Measurements from ENCODE around the gene KRT32. TPM values are rescaled to one million over a fixed set of nuclear protein-coding genes. Genes with fewer than 3 reads are reported as not detected.

Gene KRT32
- total RNA-seq, 1 experiment from 2014 or later: 0.72 TPM

DNA sequence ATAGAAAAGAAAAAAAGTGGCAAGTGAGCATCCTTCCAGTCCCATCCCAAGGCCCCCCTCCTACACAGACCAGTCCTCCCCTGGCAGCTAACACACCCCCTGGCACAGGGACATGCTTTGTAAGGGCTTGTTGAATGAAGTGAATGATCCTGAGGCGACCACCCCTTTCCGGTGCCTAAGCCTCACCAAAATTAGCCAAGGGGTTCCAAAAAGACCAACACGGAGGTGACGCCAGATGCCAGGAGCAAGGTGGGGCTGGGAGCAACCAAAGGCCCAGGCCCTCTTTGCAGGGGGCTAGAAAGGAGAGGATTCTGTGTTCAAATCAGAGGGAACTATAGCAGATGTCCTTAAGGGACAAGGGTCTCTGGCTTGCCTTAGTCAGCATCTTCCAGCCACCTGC lies 8.2 kb upstream of the KRT32 start:
- ATAC-seq (no peak), DNase-seq (ENCODE audit: low read depth, low spot score) (no peak)
- no peak overlapping the region for H3K27ac ChIP-seq (ENCODE audit: low read length)
- no peaks in the 10 kb centered on the region; the same call in 1 of the 2 replicates for H3K9me3 ChIP-seq (ENCODE audit: control insufficient read depth, insufficient read depth, low read depth, low read length)
- intact Hi-C loops (cut with micrococcal nuclease; ENCODE audit: unreplicated experiment) (no loop called here), in situ Hi-C loops (cut with HindIII; ENCODE audit: low pct_unique_long_range_greater_than_20kb, low sequenced_read_pairs) (no loop called here)
- no TSS peak for BruUV-seq (replicated peaks)
- CTCF ChIA-PET: interaction anchor here (0.8 kb wide), 1 partner anchor 73 kb away, joined by 3 read pairs; no protein-coding TSS in a partner anchor
- H3K4me1 ChIP-seq (ENCODE audit: control insufficient read depth, insufficient read depth, low read length): no peaks in the 10 kb centered on the region
- TF ChIP-seq SIN3A (IDR thresholded peaks at IDR 0.05; ENCODE audit: borderline replicate concordance, insufficient read depth, low read depth, low read length): no peak
- POLR2A ChIA-PET: no interaction called here
- no peaks in the 10 kb centered on the region for H3K36me3 ChIP-seq (ENCODE audit: control insufficient read depth, insufficient read depth, low read length)
- no peak overlapping the region for H3K4me3 ChIP-seq (ENCODE audit: low read depth in 2 of 2, low read length in 2 of 2)
- H3K27me3 ChIP-seq (ENCODE audit: control insufficient read depth, insufficient read depth, low read length): no peaks in the 10 kb centered on the region

- no peaks in the 10 kb centered on the region for H3K27me3 ChIP-seq (ENCODE audit: control insufficient read depth, insufficient read depth, low read length)
- no peaks in the 10 kb centered on the region for H3K4me1 ChIP-seq (ENCODE audit: control insufficient read depth, insufficient read depth, low read length)
- TF ChIP-seq REST (IDR thresholded peaks at IDR 0.05; ENCODE audit: insufficient read depth in 1 of 2, low read depth in 2 of 2, low read length in 1 of 2) (no peak), POLR2AphosphoS5 (IDR thresholded peaks at IDR 0.05; ENCODE audit: low read depth, low read length) (no peak), TCF7L2 (IDR thresholded peaks at IDR 0.05; ENCODE audit: low read depth, low read length) (no peak), SIN3A (IDR thresholded peaks at IDR 0.05; ENCODE audit: borderline replicate concordance, insufficient read depth, low read depth, low read length) (no peak)
- TF ChIP-seq, protein P1, sequence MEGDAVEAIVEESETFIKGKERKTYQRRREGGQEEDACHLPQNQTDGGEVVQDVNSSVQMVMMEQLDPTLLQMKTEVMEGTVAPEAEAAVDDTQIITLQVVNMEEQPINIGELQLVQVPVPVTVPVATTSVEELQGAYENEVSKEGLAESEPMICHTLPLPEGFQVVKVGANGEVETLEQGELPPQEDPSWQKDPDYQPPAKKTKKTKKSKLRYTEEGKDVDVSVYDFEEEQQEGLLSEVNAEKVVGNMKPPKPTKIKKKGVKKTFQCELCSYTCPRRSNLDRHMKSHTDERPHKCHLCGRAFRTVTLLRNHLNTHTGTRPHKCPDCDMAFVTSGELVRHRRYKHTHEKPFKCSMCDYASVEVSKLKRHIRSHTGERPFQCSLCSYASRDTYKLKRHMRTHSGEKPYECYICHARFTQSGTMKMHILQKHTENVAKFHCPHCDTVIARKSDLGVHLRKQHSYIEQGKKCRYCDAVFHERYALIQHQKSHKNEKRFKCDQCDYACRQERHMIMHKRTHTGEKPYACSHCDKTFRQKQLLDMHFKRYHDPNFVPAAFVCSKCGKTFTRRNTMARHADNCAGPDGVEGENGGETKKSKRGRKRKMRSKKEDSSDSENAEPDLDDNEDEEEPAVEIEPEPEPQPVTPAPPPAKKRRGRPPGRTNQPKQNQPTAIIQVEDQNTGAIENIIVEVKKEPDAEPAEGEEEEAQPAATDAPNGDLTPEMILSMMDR (IDR thresholded peaks at IDR 0.05): no peak
- ATAC-seq: no peak
- POLR2A ChIA-PET: no interaction called here
- intact Hi-C loops (cut with micrococcal nuclease; ENCODE audit: unreplicated experiment): no loop called here
- no TSS peak for BruUV-seq (replicated peaks)
- H3K4me3 ChIP-seq (ENCODE audit: low read depth in 2 of 2, low read length in 2 of 2): no peak overlapping the region
- no peak for DNase-seq (ENCODE audit: low read depth, low spot score)
- no peak overlapping the region for H3K27ac ChIP-seq (ENCODE audit: low read length)
- in situ Hi-C loops (cut with HindIII; ENCODE audit: low pct_unique_long_range_greater_than_20kb, low sequenced_read_pairs): no loop called here
- H3K36me3 ChIP-seq (ENCODE audit: control insufficient read depth, insufficient read depth, low read length): no peaks in the 10 kb centered on the region
- CTCF ChIA-PET: interaction anchor here (0.8 kb wide), 1 partner anchor 74 kb away, joined by 3 read pairs; no protein-coding TSS in a partner anchor
- no peaks in the 10 kb centered on the region; the same call in 1 of the 2 replicates for H3K9me3 ChIP-seq (ENCODE audit: control insufficient read depth, insufficient read depth, low read depth, low read length)
Observed at GRCh38 chr17:41474863-41475262, 7.7 kb upstream of the KRT32 start.

DNA sequence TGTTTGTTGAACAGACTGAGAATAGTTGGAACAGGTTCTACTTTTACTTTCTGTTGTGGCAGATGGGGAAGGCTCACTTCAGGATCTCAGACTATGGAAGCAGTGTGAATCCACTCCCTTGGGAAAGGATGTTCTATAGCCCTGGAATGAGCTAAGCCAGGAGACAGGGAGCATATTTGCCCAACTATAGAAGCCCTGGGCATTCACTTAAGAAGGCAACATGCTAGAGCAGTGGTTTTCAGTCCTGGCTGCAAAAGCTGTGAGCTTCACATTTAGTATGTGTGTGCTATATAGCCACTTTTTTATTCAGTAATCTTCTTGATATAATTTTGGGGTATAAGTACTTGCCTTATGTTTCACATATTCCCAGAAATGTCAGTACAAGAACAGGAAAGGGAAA lies 1.2 kb upstream of the KRT32 start:
- CTCF ChIA-PET: no interaction called here
- ATAC-seq: no peak
- DNase-seq (ENCODE audit: low read depth, low spot score): no peak
- POLR2A ChIA-PET: no interaction called here
- BruUV-seq (replicated peaks): no TSS peak
- Histone ChIP-seq H3K9me3 (ENCODE audit: control insufficient read depth, insufficient read depth, low read depth, low read length) (peaks cover 8% of the 10 kb centered on the region; the same call in 1 of the 2 replicates), H3K4me1 (ENCODE audit: control insufficient read depth, insufficient read depth, low read length) (peaks cover 17% of the 10 kb centered on the region), H3K36me3 (ENCODE audit: control insufficient read depth, insufficient read depth, low read length) (no peaks in the 10 kb centered on the region), H3K27me3 (ENCODE audit: control insufficient read depth, insufficient read depth, low read length) (no peaks in the 10 kb centered on the region), H3K4me3 (ENCODE audit: low read depth in 2 of 2, low read length in 2 of 2) (no peak overlapping the region), H3K27ac (ENCODE audit: low read length) (no peak overlapping the region)
- in situ Hi-C loops (cut with HindIII; ENCODE audit: low pct_unique_long_range_greater_than_20kb, low sequenced_read_pairs): no loop called here
- intact Hi-C loops (cut with micrococcal nuclease; ENCODE audit: unreplicated experiment): no loop called here
- no peak for TF ChIP-seq SIN3A (IDR thresholded peaks at IDR 0.05; ENCODE audit: borderline replicate concordance, insufficient read depth, low read depth, low read length)
- TF ChIP-seq POLR2AphosphoS5 (IDR thresholded peaks at IDR 0.05; ENCODE audit: low read depth, low read length): no peak
- TF ChIP-seq, protein P1 (IDR thresholded peaks at IDR 0.05): no peak
- no peak for TF ChIP-seq TCF7L2 (IDR thresholded peaks at IDR 0.05; ENCODE audit: low read depth, low read length)

Measured in Panc1 (cell line).